K562 (cell line): ENCODE results near the gene KDM2B. TPM values are rescaled to one million over a fixed set of nuclear protein-coding genes. Genes with fewer than 3 reads are reported as not detected.

Experiments used
- ARNT ChIP-seq, 2 experiments: fragments of 450-650 bp; IDR thresholded peaks; 2 replicates each; pipeline ENCODE4 v1.6.1; 2016; ENCODE audit warnings: mild to moderate bottlenecking in 1 of 2
- BCOR ChIP-seq: fragments of 450-650 bp; IDR thresholded peaks from 2 replicates; pipeline ENCODE4 v1.6.1; 2016
- CBX3 ChIP-seq, 2 experiments: IDR thresholded peaks; 1 replicate in 1 of 2; 2 replicates in 1 of 2; pipeline ENCODE4 v1.6.1; 2012; ENCODE audit warnings: inconsistent platforms in 2 of 2, low read length in 2 of 2, borderline replicate concordance in 1 of 2, control low read depth in 1 of 2
- CHD4 ChIP-seq: fragments of 200-600 bp; sonication (generic); IDR thresholded peaks from 3 replicates; pipeline ENCODE4 v1.6.1; 2012; ENCODE audit warnings: low read depth, mild to moderate bottlenecking, mixed read lengths, low read length, inconsistent platforms; ENCODE audit not compliant: insufficient read depth, insufficient replicate concordance, poor library complexity, severe bottlenecking
- DIDO1 ChIP-seq: fragments of 450-650 bp; IDR thresholded peaks from 2 replicates; pipeline ENCODE4 v1.6.1; 2016; ENCODE audit warnings: low read depth, missing biosample characterization, missing genetic modification characterization
- EGR1 ChIP-seq: fragments of 450-650 bp; conservative IDR thresholded peaks from 2 replicates; pipeline ENCODE4 v1.6.1; 2017; ENCODE audit warnings: mild to moderate bottlenecking
- FOXK1 ChIP-seq: sonication (generic); formaldehyde crosslinking; IDR thresholded peaks from 2 replicates; pipeline ENCODE4 v1.8.0; 2022; ENCODE audit warnings: missing genetic modification reagents, mild to moderate bottlenecking, borderline replicate concordance
- GTF2A2 ChIP-seq: IDR thresholded peaks from 2 replicates; pipeline ENCODE4 v1.6.1; 2016; ENCODE audit warnings: mild to moderate bottlenecking, missing genetic modification characterization, missing compliant biosample characterization
- HMG20B ChIP-seq: fragments of 250-450 bp; sonication (Bioruptor Pico); IDR thresholded peaks from 2 replicates; pipeline ENCODE4 v1.5.0; 2021; ENCODE audit warnings: mild to moderate bottlenecking
- MAZ ChIP-seq, 2 experiments: fragments of 450-650 bp in 1 of 2; sonication (generic) in 1 of 2; formaldehyde crosslinking; IDR thresholded peaks in 1 of 2; conservative IDR thresholded peaks in 1 of 2; 2 replicates each; pipeline versions ENCODE4 v1.4.0 to v1.5.0; 2020; ENCODE audit warnings: mild to moderate bottlenecking in 1 of 2, missing genetic modification reagents in 1 of 2
- MCM2 ChIP-seq: fragments of 450-650 bp; IDR thresholded peaks from 2 replicates; pipeline ENCODE4 v1.6.1; 2017; ENCODE audit warnings: low read depth, mild to moderate bottlenecking
- MTA2 ChIP-seq: fragments of 450-650 bp; IDR thresholded peaks from 2 replicates; pipeline ENCODE4 v1.6.1; 2016; ENCODE audit warnings: low read depth
- NEUROD1 ChIP-seq: fragments of 150-350 bp; IDR thresholded peaks from 2 replicates; pipeline ENCODE4 v1.6.1; 2014; ENCODE audit warnings: borderline replicate concordance, low read length, low read depth; ENCODE audit not compliant: partially characterized antibody
- PHB2 ChIP-seq: fragments of 450-650 bp; IDR thresholded peaks from 2 replicates; pipeline ENCODE4 v1.6.1; 2017; ENCODE audit warnings: low read depth
- RBM25 ChIP-seq: fragments of 200-400 bp; formaldehyde crosslinking; IDR thresholded peaks from 2 replicates; pipeline ENCODE4 v1.6.1; 2018; ENCODE audit warnings: low read length, low read depth, moderate library complexity; ENCODE audit not compliant: severe bottlenecking
- SMARCA5 ChIP-seq: fragments of 450-650 bp; IDR thresholded peaks from 2 replicates; pipeline ENCODE4 v1.6.1; 2016
- SREBF1 ChIP-seq: fragments of 150-350 bp; IDR thresholded peaks from 2 replicates; pipeline ENCODE4 v1.6.1; 2014; ENCODE audit warnings: antibody characterized with exemption, low read depth, low read length, borderline replicate concordance
- ZBTB1 ChIP-seq: sonication (generic); formaldehyde crosslinking; IDR thresholded peaks from 2 replicates; pipeline ENCODE4 v1.8.1; 2023; ENCODE audit warnings: missing genetic modification reagents, low read depth, mild to moderate bottlenecking, borderline replicate concordance
- ZFP36 ChIP-seq: fragments of 150-350 bp; IDR thresholded peaks from 2 replicates; pipeline ENCODE4 v1.6.1; 2018; ENCODE audit warnings: low read length, low read depth; ENCODE audit not compliant: partially characterized antibody
- ZNF12 ChIP-seq: sonication (generic); formaldehyde crosslinking; IDR thresholded peaks from 2 replicates; pipeline ENCODE4 v1.4.0; 2020; ENCODE audit warnings: mild to moderate bottlenecking, missing genetic modification reagents
- ZNF175 ChIP-seq: fragments of 200-800 bp; sonication (Bioruptor generic); IDR thresholded peaks from 2 replicates; pipeline ENCODE4 v1.6.1; 2016; ENCODE audit warnings: low read depth, mild to moderate bottlenecking, missing genetic modification characterization, missing compliant biosample characterization
- polyA plus RNA-seq, 8 experiments: library from polyadenylated mRNA; depleted of rRNA in 4 of 8; stranded (reverse) in 5 of 8; unstranded in 3 of 8; fragments of >200 nt; fragmentation: Nextera tagmentation in 2 of 8; fragmentation: Illumina TruSeq in 1 of 8; extraction: Ambion mirVana in 2 of 8; extraction: Trizol in 1 of 8; gene quantifications; 2 replicates each; pipeline versions ENCODE4 v1.2.1 to v1.2.3, GENCODE V29; 2011 to 2014; ENCODE audit warnings: inconsistent platforms in 1 of 8, missing spikeins in 1 of 8
- total RNA-seq, 7 experiments: library from RNA; depleted of rRNA in 6 of 7; stranded (reverse); fragments of >200 nt in 6 of 7; fragmentation: Illumina TruSeq in 2 of 7; extraction: Trizol in 2 of 7; gene quantifications; 2 replicates each; pipeline versions ENCODE4 v1.2.1 to v1.2.3, GENCODE V29; 2011 to 2021; ENCODE audit warnings: low replicate concordance in 1 of 7
- TF ChIP-seq, protein P1 (sequence below): sonication (generic); IDR thresholded peaks from 2 replicates; pipeline ENCODE4 v1.6.1; 2016
- TF ChIP-seq, protein P2 (sequence below): fragments of 250-450 bp; sonication (Bioruptor Pico); IDR thresholded peaks from 2 replicates; pipeline ENCODE4 v1.9.0; 2021; ENCODE audit warnings: mild to moderate bottlenecking
- TF ChIP-seq, protein P3 (sequence below): fragments of 250-450 bp; sonication (Bioruptor Pico); IDR thresholded peaks from 2 replicates; pipeline ENCODE4 v1.8.0; 2022; ENCODE audit warnings: inconsistent platforms, mild to moderate bottlenecking, moderate library complexity, borderline replicate concordance
- TF ChIP-seq, protein P4 (sequence below): fragments of 250-450 bp; sonication (Bioruptor Pico); IDR thresholded peaks from 2 replicates; pipeline ENCODE4 v1.5.0; 2021
- TF ChIP-seq, protein P5 (sequence below), 3 experiments: fragments of 200-800 bp in 1 of 3; sonication (Bioruptor generic) in 1 of 3; sonication (generic) in 1 of 3; formaldehyde crosslinking in 1 of 3; IDR thresholded peaks; 2 replicates each; pipeline versions ENCODE4 v1.6.1 to v1.8.0; 2016 to 2022; ENCODE audit warnings: mild to moderate bottlenecking in 2 of 3, missing compliant biosample characterization in 2 of 3, missing genetic modification characterization in 2 of 3, missing genetic modification reagents in 1 of 3

Gene KDM2B
- total and polyA plus RNA-seq, 9 of the 15 experiments (the other 6 are each of a cell fraction or from before 2014, with no cell fraction given) = 7.4 to 50.5 (median 22.5) TPM

DNA sequence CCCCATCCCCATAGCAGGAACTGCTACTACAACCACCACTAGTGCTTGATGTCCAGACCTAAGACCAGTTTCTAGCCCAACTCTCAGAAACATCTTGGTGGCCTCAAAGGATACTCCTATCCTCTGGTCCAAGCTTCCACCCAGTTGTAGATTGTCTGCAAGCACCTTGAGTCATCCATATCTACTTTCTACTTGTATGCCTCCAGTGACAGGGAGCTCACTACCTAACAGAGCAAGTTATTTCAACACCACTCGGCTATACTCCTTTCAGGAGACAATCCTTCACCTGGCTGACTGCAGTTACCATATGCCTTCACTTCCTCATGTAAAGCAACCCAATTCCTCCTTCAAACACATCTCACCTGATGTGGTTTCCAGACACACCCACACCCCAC is 49.5 kb downstream of the KDM2B start (continued):
- TF ChIP-seq, protein P1, sequence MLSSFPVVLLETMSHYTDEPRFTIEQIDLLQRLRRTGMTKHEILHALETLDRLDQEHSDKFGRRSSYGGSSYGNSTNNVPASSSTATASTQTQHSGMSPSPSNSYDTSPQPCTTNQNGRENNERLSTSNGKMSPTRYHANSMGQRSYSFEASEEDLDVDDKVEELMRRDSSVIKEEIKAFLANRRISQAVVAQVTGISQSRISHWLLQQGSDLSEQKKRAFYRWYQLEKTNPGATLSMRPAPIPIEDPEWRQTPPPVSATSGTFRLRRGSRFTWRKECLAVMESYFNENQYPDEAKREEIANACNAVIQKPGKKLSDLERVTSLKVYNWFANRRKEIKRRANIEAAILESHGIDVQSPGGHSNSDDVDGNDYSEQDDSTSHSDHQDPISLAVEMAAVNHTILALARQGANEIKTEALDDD = no peak
- TF ChIP-seq ARNT (IDR thresholded peaks at IDR 0.05) (no peak), CBX3 (IDR thresholded peaks at IDR 0.05; ENCODE audit: borderline replicate concordance in 1 of 2, low read length in 2 of 2) (peak in 1 of 2 experiments; percentile 48; a peak in 1 of 3 replicates), ZNF12 (CRISPR knock-in tag) (no peak), HMG20B (CRISPR knock-in tag) (no peak), ZBTB1 (CRISPR knock-in tag) (no peak), SREBF1 (no peak), ZNF175 (CRISPR knock-in tag) (no peak), ZFP36 (peak; percentile 67), CHD4 (peak; percentile 57), PHB2 (no peak), MCM2 (no peak), RBM25 (peak; percentile 82), GTF2A2 (no peak), MTA2 (no peak), BCOR (peak; percentile 93), NEUROD1 (no peak), EGR1 (no peak), DIDO1 (no peak), FOXK1 (no peak), MAZ (CRISPR knock-in tag; conservative IDR thresholded peaks at IDR 0.05 in 1 of 2, IDR thresholded peaks at IDR 0.05 in 1 of 2) (no peak), SMARCA5 (peak; percentile 73)
- TF ChIP-seq, protein P2, sequence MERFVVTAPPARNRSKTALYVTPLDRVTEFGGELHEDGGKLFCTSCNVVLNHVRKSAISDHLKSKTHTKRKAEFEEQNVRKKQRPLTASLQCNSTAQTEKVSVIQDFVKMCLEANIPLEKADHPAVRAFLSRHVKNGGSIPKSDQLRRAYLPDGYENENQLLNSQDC (CRISPR knock-in tag) = no peak
- TF ChIP-seq, protein P3, sequence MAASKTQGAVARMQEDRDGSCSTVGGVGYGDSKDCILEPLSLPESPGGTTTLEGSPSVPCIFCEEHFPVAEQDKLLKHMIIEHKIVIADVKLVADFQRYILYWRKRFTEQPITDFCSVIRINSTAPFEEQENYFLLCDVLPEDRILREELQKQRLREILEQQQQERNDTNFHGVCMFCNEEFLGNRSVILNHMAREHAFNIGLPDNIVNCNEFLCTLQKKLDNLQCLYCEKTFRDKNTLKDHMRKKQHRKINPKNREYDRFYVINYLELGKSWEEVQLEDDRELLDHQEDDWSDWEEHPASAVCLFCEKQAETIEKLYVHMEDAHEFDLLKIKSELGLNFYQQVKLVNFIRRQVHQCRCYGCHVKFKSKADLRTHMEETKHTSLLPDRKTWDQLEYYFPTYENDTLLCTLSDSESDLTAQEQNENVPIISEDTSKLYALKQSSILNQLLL (CRISPR knock-in tag) = no peak
- TF ChIP-seq, protein P4, sequence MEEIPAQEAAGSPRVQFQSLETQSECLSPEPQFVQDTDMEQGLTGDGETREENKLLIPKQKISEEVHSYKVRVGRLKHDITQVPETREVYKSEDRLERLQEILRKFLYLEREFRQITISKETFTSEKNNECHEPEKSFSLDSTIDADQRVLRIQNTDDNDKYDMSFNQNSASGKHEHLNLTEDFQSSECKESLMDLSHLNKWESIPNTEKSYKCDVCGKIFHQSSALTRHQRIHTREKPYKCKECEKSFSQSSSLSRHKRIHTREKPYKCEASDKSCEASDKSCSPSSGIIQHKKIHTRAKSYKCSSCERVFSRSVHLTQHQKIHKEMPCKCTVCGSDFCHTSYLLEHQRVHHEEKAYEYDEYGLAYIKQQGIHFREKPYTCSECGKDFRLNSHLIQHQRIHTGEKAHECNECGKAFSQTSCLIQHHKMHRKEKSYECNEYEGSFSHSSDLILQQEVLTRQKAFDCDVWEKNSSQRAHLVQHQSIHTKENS (CRISPR knock-in tag) = no peak
- TF ChIP-seq, protein P5, sequence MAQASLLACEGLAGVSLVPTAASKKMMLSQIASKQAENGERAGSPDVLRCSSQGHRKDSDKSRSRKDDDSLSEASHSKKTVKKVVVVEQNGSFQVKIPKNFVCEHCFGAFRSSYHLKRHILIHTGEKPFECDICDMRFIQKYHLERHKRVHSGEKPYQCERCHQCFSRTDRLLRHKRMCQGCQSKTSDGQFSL (CRISPR knock-in tag; IDR thresholded peaks at IDR 0.05) = no peak
- TF ChIP-seq, protein P5 (tag; IDR thresholded peaks at IDR 0.05) = no peak
